Coronary artery (tissue), 2 donors: ENCODE results near the gene DNAJC21.

Experiments
- DNase-seq: peaks from one replicate; pipeline ENCODE4 v3.0.0-alpha.2; 2017; ENCODE audit warnings: low spot score
- H3K27ac ChIP-seq, 2 donors: fragments of 200-600 bp; sonication (generic); one replicate each; pipeline ENCODE4 v1.5.1; 2016 to 2019
- H3K4me3 ChIP-seq: fragments of 200-600 bp; sonication (generic); 2 replicates; pipeline ENCODE4 v1.5.1; 2016; ENCODE audit warnings: mild to moderate bottlenecking, moderate library complexity
- CTCF ChIP-seq: fragments of 200-600 bp; sonication (generic); IDR thresholded peaks from one replicate; pipeline ENCODE4 v1.5.1; 2019; ENCODE audit warnings: antibody characterized with exemption

DNAJC21 gene

GRCh38 chr5:34895641-34896419 lies 33.5 kb upstream of the DNAJC21 start:
- no peak overlapping the region for H3K4me3 ChIP-seq
- no peak for DNase-seq
- no peak for TF ChIP-seq CTCF
- no peak overlapping the region for H3K27ac ChIP-seq

- TF ChIP-seq CTCF: no peak
- no peak overlapping the region for H3K27ac ChIP-seq
- no peak for DNase-seq
- H3K4me3 ChIP-seq: no peak overlapping the region
Measured at GRCh38 chr5:34897646-34898045, 31.7 kb upstream of the DNAJC21 start.

- no peak overlapping the region for H3K27ac ChIP-seq
- DNase-seq: no peak
- peak; percentile 84 for TF ChIP-seq CTCF
- H3K4me3 ChIP-seq: no peak overlapping the region
Measured at GRCh38 chr5:34898258-34898895, 31.0 kb upstream of the DNAJC21 start.

GRCh38 chr5:34899066-34899465 lies 30.3 kb upstream of the DNAJC21 start:
- no peak for TF ChIP-seq CTCF
- no peak for DNase-seq
- Histone ChIP-seq H3K27ac (no peak overlapping the region), H3K4me3 (no peak overlapping the region)

GRCh38 chr5:34900652-34901051 lies 28.7 kb upstream of the DNAJC21 start:
- no peak overlapping the region for H3K4me3 ChIP-seq
- no peak for TF ChIP-seq CTCF

GRCh38 chr5:34903260-34903659 lies 26.1 kb upstream of the DNAJC21 start:
- DNase-seq: no peak
- TF ChIP-seq CTCF: no peak
- no peak overlapping the region for H3K27ac ChIP-seq
- H3K4me3 ChIP-seq: no peak overlapping the region

More at GRCh38 chr5:34900652-34901051, 28.7 kb upstream of the DNAJC21 start:
- DNase-seq: no peak
- no peak overlapping the region for H3K27ac ChIP-seq

- no peak for DNase-seq
- TF ChIP-seq CTCF: no peak
- H3K27ac ChIP-seq: no peak overlapping the region
- H3K4me3 ChIP-seq: no peak overlapping the region
Measured at GRCh38 chr5:34905564-34905963, 23.8 kb upstream of the DNAJC21 start.
